HPDE6-E6E7 (cell line): ENCODE results near the gene RAD51B.
"Not testable (repeated sequence)": the region's sequence is repeated elsewhere in the genome, so short reads cannot be mapped to it uniquely, and the experiment has no call there.

ENCODE experiments used
- DNase-seq: peaks from one replicate; pipeline ENCODE4 v3.0.0; 2011; ENCODE audit warnings: missing footprints; ENCODE audit errors: extremely low spot score

The RAD51B gene

GRCh38 chr14:67982711-67983608 lies 163.4 kb downstream of the RAD51B start:
- DNase-seq: no peak

- no peak for DNase-seq
Measured at GRCh38 chr14:67984274-67984673, 164.7 kb downstream of the RAD51B start.

GRCh38 chr14:67986131-67986841 lies 166.7 kb downstream of the RAD51B start:
- DNase-seq: no peak

- DNase-seq: no peak
Measured at GRCh38 chr14:67987606-67988005, 168.0 kb downstream of the RAD51B start.

GRCh38 chr14:67988210-67988609 lies 168.6 kb downstream of the RAD51B start:
- DNase-seq: not testable (repeated sequence)

- no peak for DNase-seq
Measured at GRCh38 chr14:67990576-67990975, 171.0 kb downstream of the RAD51B start.

- DNase-seq: no peak
Measured at GRCh38 chr14:67994531-67994930, 175.0 kb downstream of the RAD51B start.

- DNase-seq: no peak
Measured at GRCh38 chr14:67996235-67996634, 176.7 kb downstream of the RAD51B start.

GRCh38 chr14:67998834-67999233 lies 179.3 kb downstream of the RAD51B start:
- DNase-seq: no peak

GRCh38 chr14:67999290-67999689 lies 179.7 kb downstream of the RAD51B start:
- no peak for DNase-seq

GRCh38 chr14:67999705-68000384 lies 180.3 kb downstream of the RAD51B start:
- DNase-seq: no peak

- no peak for DNase-seq
Measured at GRCh38 chr14:68000511-68000910, 180.9 kb downstream of the RAD51B start.

- DNase-seq: no peak
Measured at GRCh38 chr14:68008491-68008890, 188.9 kb downstream of the RAD51B start.

GRCh38 chr14:68011406-68012028 lies 191.9 kb downstream of the RAD51B start:
- DNase-seq: no peak

GRCh38 chr14:68012871-68013270 lies 193.3 kb downstream of the RAD51B start:
- DNase-seq: no peak

GRCh38 chr14:68013326-68013725 lies 193.7 kb downstream of the RAD51B start:
- no peak for DNase-seq

GRCh38 chr14:68014771-68015170 lies 195.2 kb downstream of the RAD51B start:
- DNase-seq: no peak

GRCh38 chr14:68015356-68016254 lies 196.0 kb downstream of the RAD51B start:
- no peak for DNase-seq

GRCh38 chr14:68016255-68016914 lies 196.8 kb downstream of the RAD51B start:
- DNase-seq: no peak

GRCh38 chr14:68018598-68018997 lies 199.0 kb downstream of the RAD51B start:
- DNase-seq: no peak
